ENCODE measurements around the gene NEURL1B.
"Not testable (repeated sequence)": the region's sequence is repeated elsewhere in the genome, so short reads cannot be mapped to it uniquely, and the experiment has no call there.

The NEURL1B gene

DNA sequence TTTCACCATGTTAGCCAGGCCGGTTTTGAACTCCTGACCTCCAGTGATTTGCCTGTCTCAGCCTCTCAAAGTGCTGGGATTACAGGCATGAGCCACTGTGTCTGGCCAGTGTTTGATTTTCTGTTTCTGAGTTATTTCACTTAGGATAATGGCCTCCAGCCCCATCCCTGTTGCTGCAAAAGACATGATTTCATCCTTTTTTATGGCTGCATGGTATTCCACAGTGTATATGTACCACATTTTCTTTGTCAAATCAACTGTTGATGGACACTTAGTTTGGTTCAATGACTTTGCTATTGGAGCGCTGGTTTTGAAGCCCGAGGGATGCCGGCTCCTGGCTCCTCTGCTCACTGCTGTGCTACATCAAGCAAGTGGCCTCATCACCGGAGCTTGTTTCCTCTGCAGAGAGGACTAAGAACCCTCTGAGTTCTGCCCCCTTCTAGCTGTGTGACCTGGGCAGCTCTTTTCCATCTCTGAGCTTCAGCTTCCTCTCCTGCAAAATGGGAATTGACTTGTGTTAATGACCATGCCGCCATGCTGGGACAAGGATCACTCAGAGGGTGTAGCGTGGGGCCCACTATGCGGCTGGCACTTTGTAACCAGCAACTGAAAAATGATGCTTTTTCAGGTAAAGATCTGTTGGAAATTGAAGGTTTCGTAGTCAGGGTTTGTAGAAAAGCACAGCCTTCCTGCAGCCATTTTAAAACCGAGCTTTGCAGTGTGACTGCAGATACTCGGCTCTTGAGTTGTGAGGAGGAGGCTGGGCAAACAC lies 4.6 kb upstream of the NEURL1B start:
- no peak for DNase-seq

DNA sequence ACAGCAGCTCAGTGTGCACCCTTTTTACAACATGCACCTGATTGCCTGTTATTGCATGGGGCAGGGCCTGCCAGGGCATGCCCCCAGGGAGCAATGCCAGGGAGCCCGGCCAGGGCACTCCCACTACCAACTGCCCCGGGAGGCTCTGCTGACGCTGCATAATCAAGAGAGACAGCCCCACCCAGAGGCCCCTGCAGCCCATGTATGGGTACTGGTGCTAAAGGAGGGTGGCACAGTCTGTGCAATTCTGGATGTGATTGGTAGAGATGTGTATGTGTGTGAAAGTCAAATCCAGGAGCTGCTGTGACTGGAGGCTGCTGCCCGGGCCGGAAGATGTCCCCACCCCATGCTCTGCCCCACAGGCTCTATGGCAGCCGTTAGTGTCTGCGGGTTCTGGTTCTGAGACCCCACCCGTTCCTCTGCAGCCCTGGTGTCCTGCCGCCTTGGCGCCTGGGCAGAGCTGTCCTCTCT lies 3.9 kb upstream of the NEURL1B start:
- peak; percentile 53 to 82 for DNase-seq

DNA sequence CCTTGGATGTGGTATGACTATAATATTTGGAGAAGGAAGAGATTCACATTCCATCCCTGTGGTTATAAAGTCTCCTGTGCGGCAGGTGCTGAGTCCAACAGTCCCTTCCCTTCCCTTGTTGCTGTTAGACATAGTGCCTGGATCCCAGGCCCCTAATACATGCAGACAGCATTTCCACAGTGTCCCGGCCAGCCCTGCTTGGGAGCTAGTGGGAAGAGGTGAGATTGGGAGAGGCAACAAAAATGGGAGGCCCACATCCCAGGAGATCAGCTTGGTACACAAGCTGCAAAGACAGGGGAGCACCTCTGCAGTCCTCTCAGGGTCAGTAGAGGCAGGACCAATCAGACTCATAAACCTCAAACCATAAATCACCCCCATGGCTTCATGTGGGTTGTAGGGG lies 3.3 kb upstream of the NEURL1B start:
- no peak for DNase-seq

DNA sequence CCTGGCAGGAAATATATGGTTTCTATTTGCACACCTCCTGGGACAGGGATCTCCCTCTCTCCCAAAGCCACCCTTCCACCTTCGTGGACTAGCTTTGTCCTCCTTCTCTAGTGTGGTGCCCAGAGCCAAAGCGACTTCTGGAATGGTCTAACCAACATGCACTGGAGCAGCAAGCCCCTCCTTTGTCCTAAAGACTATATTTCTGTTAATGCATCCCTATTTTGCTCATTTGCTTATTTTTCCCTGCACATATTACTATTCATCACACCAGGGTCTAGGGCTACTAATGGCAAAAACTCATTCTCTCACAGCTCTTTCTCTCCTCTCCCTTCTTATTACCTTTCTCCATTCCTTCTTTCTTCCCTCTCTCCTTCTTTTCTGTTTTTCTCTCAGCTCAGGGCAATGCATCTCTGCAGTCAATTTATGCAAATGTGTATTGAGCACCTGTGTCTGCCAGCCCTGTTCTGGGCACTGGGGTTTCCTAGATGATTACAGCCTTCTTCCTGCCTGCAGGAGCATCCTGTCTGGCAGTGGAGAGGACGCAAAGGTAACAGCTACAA lies 2.8 kb upstream of the NEURL1B start:
- no peak for DNase-seq

DNA sequence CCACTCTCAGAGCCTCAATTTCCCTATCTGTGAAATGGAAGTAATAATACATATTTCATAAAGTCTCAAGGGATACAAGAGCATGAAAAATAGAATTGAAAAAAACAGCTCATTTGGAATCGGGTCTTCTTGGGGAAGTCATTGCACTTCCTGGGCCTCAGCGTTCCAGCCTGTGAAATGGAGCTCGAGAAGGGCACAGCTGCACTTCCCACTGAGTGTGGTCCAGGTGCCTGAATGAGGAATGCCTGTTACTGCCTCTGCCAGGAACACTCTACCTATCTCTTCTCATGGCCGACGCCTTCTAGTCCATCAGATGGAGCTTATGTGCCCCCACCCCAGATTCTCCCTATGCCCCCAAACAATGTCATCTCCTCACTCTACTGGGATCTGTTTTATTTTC lies 924 bp upstream of the NEURL1B start:
- no peak for DNase-seq

DNA sequence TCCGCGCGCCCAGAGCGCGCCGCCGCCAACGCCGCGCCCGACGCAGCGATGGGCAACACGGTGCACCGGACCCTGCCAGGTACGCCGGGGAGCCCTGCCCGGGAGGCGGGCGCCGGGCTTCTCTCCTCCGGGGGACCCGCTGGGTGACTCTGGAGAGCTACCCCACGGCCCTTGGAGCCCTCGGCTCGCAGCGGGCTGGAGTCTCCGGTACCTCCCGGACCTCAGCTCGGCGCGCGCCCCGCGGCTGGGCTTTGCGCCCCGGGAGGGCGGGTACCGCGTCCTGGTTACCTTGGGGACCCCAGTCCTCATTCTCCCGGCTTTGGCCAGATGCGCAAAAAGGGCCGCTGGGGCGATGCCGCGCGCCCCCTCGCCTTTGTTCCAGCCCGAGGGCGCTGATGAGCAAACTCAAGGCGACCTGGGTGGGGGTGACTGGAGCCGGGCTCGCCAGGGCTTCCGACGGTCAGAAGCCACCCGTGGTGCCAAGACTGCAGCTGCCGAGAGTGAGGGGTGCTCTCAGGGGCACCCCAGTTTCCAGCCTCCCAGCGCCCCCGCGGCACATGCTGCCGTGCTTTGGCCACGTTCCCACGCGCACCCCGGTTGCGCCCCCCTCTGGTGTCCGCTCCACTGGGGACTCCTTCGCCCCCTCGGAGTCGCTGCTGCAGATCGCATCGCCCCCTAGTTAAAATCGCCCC lies 442 bp downstream of the NEURL1B start:
- DNase-seq: peak in 1 of 2 experiments; percentile 40

DNA sequence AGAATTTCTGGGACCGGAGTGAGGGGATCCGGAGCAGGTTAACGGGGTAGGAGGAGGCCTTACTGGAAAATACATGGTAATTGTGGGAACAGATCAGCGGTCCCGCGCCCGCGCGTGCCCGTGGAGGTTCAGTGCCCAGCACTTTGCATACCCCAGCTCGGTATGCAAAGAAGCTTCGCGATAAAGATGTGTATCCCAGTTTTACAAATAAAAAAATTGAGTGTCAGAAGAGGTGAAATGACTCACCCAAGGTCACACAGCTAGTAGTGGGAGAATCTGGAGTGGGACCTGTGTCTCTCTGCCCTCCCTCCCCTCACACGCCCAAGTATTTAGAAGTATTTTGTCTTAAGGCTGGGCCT lies 967 bp downstream of the NEURL1B start:
- no peak for DNase-seq

DNA sequence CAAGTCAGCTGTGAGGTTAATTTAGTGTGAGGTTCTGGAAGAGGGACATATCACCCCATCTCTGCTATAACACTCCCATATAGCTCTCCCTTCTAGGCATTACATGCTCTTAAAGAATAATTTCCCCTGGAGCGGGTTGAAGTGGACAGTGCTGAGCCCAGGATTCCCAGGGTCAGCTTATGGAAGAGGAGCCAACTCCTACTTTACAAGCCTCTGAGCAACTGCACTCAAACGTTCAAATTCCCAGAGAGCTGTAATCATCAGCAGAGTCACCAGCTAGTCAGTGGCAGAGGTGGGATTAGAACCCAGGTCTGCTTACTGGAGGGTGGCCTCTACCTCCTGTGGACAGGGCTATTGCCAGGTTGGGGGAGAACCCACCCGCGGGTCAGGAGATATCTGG lies 1.4 kb downstream of the NEURL1B start:
- DNase-seq: no peak

DNA sequence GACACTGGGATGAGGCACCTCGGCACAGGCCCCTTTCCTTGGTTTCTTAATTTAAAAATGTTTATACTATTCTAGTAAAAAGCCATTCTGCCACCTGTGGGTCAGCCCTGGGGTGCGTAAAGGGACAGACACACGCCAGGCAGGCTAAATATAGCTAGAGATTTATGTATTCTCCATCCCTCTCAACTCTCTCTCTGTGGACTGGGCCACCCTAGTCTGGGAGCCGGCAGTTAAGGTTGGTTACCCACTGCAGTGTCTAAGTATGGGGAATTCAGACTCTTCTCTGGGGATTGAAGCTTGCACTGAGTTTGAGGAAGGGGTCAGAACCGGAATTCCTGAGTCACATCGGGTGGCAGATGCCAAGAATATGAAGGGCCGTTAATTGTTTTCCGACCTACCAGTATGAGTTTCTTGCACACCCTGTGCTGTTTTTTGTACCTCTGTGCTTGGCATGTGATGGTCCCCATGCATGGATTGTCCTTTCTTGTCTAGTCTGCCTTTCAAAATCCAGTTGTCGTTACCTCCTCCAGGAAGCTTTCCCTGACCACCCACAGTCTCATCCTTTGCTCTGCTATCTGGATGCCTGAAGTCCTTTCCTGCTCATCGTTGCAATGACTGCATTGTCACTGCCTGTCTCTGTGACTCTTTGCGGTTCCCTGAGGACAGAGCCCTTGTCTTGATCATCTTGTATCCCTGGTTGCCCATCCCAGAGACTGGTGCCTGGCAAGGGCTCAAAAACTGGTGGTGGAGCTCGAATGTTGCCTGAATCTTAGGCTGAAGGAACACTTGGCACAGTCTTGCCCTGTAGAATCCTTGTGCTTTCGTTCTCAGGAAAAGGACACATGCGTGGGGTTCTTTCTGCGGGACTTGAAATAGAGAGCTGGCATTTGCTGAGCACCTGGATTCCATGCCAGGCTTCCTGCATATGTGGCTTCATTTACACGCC lies 2.1 kb downstream of the NEURL1B start:
- DNase-seq: no peak

DNA sequence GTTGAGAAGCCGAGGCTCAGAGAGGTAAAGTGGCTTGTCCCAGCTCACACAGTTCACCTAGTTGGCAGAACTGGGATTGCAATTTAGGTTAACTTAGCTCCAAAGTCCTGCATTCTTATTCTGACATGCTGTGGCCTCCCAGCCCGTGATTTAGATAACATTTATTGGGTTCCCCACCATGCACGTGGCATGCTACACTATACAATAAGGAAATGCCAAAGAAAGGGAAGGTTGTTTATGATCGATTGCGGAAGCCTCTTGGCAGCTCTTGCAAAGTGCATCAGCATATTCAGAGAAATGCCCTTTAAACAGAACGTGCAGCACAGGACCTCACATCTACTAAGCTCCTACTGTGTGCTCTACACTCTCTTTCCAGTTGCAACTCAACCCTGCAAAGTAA lies 3.2 kb downstream of the NEURL1B start:
- DNase-seq: no peak

DNA sequence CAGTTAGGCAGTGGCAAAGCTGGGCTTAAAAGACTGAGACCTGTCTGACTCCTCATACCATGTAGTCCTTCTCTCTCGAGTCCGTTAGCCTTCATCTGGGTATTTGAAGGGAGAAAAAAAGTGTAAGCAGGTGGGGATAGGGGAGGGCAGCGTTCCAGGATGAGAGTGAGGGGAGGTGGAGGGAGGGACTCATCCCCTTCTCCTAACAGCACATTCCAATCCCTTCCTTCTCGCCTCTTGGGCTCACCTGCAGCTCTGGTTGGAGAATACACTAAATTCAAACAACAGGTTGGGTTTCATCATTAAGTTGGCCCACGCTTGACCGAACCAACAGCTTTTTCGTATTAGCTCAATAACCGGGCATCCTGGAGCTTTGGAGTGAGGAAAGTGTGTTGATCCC lies 3.6 kb downstream of the NEURL1B start:
- DNase-seq: no peak

DNA sequence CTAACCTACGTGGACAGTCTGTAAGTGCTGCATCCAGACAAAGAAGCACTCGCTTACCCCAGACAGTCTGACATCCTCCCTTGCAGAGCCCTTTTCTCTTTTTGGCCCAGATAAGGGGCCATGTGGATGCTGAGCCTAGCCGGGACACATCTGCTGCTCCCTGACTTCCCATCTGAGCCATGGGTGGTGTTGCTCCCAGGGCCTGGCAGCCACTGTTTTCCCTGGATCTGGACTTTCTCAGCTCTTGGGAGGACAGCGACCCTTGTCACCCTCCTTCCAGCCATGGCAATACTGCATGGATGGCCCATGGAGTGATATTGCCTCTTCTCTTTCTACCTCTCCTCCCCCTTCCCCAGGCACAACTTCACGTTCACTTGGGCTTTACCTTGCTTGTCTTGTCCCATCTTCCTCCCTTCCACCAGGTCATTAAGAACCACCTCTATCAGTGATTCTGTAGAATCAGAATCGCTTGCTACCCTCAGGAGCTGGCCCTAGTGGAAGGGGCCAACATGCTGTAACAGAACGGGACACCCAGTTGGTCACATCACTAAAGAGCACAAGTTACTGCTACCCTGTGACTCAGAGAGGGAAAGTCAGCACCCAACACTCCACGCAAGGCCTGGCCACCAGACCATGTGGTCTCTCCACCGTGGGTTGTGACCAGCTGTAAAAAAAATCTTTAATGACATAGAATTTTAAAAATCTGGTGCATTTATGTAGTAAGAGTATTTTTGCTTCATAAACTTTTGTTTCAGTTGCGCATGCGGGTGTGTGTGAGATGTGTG lies 4.4 kb downstream of the NEURL1B start:
- DNase-seq: no peak

DNA sequence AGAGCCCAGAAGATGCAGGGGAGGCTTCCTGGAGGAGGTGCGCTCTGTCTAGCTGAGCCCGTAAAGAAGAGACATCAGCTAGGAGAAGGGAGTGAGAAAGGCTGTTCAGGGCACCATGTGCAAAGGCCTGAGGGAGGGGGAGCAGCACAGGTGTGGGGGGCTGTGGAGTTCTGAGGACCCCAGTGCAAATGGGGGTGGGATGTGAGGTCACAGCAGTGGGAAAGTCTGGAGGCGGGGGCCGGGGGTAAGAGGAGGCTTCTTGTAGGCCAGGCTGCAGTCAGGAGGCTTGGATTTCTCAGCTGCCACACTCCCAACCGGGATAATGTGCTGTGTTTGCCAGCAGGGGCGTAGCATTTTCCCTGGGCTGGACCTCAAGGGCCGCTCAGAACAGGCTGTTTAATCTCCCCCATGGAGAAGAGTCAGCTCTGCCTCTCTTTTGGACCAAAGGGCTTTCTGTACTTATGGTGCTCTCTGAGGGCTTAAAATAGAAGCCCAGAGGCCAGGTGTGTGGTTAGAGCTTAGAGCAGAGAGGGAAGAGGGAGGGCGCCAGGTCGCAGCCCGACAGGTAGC lies 5.7 kb downstream of the NEURL1B start:
- DNase-seq: no peak

DNA sequence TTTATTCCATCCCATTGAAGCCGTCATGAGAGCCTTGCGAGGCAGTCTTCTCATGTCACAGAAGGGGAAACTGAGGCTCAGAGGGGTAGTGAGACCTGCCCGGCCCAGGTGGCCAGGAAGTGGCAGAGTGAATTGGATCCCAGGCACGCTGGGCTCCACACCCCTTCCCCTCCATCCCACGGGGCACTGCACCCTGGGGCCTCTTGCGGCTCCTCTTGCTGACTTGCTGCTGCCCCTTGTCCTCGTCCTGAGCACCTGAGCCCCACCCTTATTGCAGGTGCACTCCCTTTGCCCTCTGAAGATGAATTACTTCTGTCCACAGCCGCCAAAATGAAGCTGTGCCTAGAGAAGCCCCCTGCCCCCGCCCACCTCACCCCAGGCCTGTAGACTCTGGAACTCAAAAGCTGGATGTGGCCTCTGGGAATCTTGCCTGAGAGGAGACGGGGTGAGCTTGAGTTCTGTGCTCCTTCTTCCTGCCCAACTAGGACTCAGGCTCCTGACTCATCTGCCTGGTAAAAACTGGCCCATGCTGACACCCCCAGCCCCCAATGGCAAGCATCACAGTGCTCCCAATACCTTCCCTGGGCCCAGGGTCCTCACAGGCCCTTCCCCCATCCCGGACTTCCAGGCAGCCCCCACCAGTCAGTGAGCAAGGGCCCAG lies 6.4 kb downstream of the NEURL1B start:
- DNase-seq: no peak

DNA sequence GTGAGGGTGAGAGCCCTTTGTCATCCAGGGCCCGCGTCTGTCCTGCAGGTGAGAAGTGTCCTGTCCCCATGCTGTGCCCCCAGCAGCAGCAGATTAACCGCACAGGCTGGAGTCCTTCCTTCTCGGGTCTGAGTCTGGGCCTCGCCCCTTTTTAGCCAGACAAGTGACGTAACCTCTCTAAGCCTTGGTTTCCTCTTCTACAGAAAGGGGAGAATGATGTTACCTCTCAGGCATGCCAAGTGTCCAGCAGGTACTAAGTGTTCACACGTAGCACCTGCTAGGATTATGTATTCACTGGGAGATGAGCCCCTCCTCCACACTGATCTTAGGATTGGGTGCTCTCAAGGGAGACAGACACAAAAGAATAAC lies 6.9 kb downstream of the NEURL1B start:
- DNase-seq: no peak

DNA sequence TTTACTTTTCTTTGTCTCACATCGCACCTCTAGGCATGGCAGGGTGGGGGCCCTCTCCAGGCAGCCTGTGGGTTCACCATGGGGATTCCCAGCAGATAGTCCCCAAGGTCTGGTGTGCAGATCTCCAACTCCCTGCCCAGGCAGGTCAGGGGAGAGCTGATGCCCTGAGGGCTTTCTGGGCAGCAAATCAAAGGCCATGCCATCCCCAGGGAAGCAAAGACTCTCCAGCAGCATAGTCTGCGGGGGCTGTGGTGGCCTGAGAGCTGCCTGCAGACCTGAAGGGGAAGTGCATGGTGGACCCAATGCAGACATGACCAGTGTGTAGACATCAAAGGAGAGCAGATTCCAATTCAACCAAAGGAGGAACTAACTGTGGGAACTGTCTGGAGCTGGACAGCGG lies 7.7 kb downstream of the NEURL1B start:
- DNase-seq: no peak

DNA sequence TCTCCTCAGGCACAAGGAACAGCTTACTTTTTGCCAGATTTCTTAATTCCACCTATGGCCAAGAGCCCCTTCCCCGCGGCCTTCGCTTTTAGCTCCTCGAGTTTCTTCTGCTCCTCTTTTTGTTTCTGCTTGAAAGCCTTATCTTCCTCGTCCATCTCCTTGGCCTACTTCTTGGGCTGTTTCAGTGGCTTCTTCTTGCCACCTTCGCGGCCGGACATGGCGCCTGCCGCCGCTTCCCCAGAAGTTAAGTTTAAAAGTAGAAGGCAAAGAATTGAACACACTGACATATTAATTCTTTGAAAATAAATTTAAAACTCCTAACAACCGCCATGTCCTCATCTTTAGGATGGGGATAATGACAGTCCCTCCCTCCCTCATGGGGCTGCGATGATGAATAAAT lies 15.4 kb downstream of the NEURL1B start:
- not testable (repeated sequence) for DNase-seq

DNA sequence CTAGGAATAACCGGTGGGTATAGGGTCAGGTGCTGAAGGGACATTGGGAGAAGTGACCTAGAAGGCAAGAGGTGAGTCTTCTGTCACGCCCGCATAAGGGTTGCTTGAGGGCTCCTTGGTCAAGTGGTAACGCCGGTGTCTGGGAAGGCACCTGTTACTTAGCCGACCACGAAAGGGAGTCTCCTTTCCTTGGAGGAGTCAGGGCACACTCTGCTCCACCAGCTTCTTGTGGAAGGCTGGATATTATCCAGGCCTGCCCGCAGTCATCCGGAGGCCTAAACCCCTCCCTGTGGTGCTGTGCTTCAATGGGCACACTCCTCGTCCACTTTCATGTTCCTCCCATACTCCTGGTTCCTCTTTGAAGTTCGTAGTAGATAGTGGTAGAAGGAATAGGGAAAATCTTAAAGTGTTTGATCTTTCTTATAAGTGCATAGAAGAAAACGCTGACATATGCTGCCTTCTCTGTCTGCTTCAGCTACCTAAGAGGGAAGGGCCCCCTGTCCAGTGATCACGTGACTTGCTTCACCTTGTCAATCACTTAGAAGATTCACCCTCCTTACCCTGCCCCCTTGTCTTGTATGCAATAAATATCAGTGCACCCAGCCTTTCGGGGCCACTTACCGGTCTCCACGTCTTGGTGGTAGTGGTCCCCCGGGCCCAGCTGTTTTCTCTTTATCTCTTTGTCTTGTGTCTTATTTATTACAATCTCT lies 16.6 kb downstream of the NEURL1B start:
- not testable (repeated sequence) for DNase-seq

DNA sequence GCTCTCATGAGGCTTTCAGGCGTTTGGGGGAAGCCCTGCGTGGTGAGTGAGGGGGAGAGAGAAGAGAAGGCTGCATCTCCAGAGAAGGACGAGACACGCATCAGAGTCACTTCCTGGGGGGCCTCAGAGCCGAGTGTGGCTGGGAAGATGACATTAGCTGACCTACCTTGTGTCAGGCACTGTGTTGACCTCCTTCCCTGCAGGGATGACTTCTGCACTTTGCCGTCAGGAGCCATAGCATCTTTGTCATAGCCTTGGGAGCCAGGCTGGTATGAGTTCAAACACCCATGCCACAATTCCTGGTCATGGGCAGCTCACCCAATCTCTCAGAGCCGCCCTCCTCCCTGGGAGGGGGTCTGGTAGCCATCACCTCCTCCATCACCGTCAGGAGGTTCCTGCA lies 17.3 kb downstream of the NEURL1B start:
- no peak for DNase-seq

DNA sequence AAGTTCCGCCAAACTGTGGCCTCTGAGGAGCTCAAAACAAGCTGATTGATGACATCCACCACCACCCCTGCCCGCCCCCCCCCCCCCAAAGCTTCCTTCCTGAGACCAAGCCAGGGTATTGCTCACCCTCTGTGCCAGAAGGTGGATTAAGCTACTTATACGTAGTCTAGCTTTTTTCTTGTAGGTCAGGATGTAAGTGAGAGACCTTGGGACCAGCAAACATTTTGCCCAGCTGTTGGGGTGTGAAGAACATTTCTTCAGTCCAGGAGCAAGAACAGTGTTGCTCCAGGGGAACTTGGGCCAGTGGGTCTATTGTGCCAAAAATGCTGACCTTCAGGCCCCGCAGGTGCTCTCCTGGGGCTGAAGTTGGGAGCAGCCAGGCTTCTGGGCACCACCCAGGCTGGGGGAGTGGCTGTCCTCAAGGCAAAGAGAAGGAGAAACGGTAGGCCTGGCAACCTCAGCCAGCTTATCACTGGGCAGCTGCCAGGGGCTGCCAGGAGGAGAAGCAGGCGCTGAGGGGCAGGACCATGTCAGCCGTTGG lies 18.0 kb downstream of the NEURL1B start:
- peak; percentile 15 to 60 for DNase-seq

DNA sequence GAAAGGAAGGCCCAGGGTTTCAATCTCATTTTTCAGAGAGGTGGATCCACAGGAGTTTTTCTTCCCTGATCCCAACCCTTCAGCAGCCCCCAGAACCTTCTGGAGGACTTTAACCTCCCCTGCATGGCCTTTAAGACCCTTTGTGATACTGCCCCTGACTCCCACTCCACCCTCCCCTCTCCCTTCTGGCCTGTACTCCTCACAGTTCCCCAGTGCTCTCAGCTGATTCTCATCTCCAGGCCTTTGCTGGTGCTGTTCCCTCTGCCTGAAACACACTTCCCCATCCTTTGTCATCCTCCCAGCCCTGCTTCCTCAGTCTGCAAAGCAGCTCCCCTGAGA lies 18.5 kb downstream of the NEURL1B start:
- no peak for DNase-seq

Data from NCI-H446 (cell line).